Fibroblast of lung (primary cell): ENCODE data around the gene LAPTM5. TPM values are rescaled to one million over a fixed set of nuclear protein-coding genes. Genes with fewer than 3 reads are reported as not detected.

Source experiments
- DNase-seq, 2 donors: peaks; one replicate each; pipeline versions ENCODE4 v3.0.0 to v3.0.0-alpha.2; 2010; ENCODE audit warnings: low read depth in 2 of 2
- H2AFZ ChIP-seq: 2 replicates; pipeline ENCODE4 v1.5.1; 2012; ENCODE audit warnings: low read length, control low read depth, inconsistent platforms
- H3K27ac ChIP-seq: 2 replicates; pipeline ENCODE4 v1.5.1; 2011; ENCODE audit warnings: low read length, control low read depth; ENCODE audit not compliant: insufficient read depth
- H3K27me3 ChIP-seq: 2 replicates; pipeline ENCODE4 v1.5.1; 2011; ENCODE audit warnings: mild to moderate bottlenecking, low read length; ENCODE audit not compliant: control insufficient read depth, insufficient read depth
- H3K36me3 ChIP-seq: 2 replicates; pipeline ENCODE4 v1.5.1; 2011; ENCODE audit warnings: low read length; ENCODE audit not compliant: control insufficient read depth, insufficient read depth
- H3K4me1 ChIP-seq: 2 replicates; pipeline ENCODE4 v1.5.1; 2011; ENCODE audit warnings: low read length; ENCODE audit not compliant: control insufficient read depth, insufficient read depth; ENCODE audit errors: extremely low read depth
- H3K4me2 ChIP-seq: 2 replicates; pipeline ENCODE4 v1.5.1; 2011; ENCODE audit warnings: low read length, control low read depth; ENCODE audit not compliant: insufficient read depth; ENCODE audit errors: extremely low read depth
- H3K4me3 ChIP-seq, 4 experiments: fragments of 200-600 bp in 1 of 4; sonication (generic) in 1 of 4; replicated peaks in 1 of 4; 2 replicates each; pipeline ENCODE4 v1.5.1; 2011 to 2016; ENCODE audit warnings: low read length in 4 of 4, low read depth in 3 of 4, mild to moderate bottlenecking in 3 of 4, control low read depth in 2 of 4, inconsistent platforms in 1 of 4, mixed read lengths in 1 of 4; ENCODE audit not compliant: insufficient read depth in 1 of 4; ENCODE audit errors: control extremely low read depth in 1 of 4
- H3K79me2 ChIP-seq: 2 replicates; pipeline ENCODE4 v1.5.1; 2012; ENCODE audit warnings: mild to moderate bottlenecking, low read length, inconsistent platforms; ENCODE audit not compliant: control insufficient read depth, insufficient read depth
- H3K9ac ChIP-seq: 2 replicates; pipeline ENCODE4 v1.5.1; 2011; ENCODE audit warnings: mild to moderate bottlenecking, low read length, control low read depth; ENCODE audit not compliant: insufficient read depth
- H3K9me3 ChIP-seq: 2 replicates; pipeline ENCODE4 v1.5.1; 2012; ENCODE audit warnings: low read depth, low read length; ENCODE audit not compliant: control insufficient read depth, insufficient read depth
- H4K20me1 ChIP-seq: 2 replicates; pipeline ENCODE4 v1.5.1; 2011; ENCODE audit warnings: low read length; ENCODE audit not compliant: control insufficient read depth, insufficient read depth; ENCODE audit errors: extremely low read depth
- EZH2 ChIP-seq: IDR thresholded peaks from 2 replicates; pipeline ENCODE4 v1.5.1; 2012; ENCODE audit warnings: low read length, control low read depth, mild to moderate bottlenecking; ENCODE audit errors: missing control alignments
- polyA plus RNA-seq, 2 donors: library from polyadenylated mRNA; depleted of rRNA in 1 of 2; stranded (reverse) in 1 of 2; unstranded in 1 of 2; fragments of >200 nt; gene quantifications; 2 replicates each; pipeline ENCODE4 v1.2.1, GENCODE V29; 2011 to 2012; ENCODE audit warnings: missing spikeins in 1 of 2
- total RNA-seq: library from RNA; depleted of rRNA; stranded (reverse); fragments of >200 nt; gene quantifications from 2 replicates; pipeline ENCODE4 v1.2.1, GENCODE V29; 2014
- TF ChIP-seq, protein P1 (sequence below), 2 donors: IDR thresholded peaks in 1 of 2; conservative IDR thresholded peaks in 1 of 2; 1 replicate in 1 of 2; 2 replicates in 1 of 2; pipeline ENCODE4 v1.5.1; 2011 to 2012; ENCODE audit warnings: low read length in 2 of 2, control low read depth in 1 of 2, inconsistent platforms in 1 of 2, low read depth in 1 of 2, mild to moderate bottlenecking in 1 of 2

Gene LAPTM5
- total and polyA plus RNA-seq, 2 donors (not counting 1 experiment from before 2014, with no cell fraction given), result under 0.01 to 0.32 TPM

DNA sequence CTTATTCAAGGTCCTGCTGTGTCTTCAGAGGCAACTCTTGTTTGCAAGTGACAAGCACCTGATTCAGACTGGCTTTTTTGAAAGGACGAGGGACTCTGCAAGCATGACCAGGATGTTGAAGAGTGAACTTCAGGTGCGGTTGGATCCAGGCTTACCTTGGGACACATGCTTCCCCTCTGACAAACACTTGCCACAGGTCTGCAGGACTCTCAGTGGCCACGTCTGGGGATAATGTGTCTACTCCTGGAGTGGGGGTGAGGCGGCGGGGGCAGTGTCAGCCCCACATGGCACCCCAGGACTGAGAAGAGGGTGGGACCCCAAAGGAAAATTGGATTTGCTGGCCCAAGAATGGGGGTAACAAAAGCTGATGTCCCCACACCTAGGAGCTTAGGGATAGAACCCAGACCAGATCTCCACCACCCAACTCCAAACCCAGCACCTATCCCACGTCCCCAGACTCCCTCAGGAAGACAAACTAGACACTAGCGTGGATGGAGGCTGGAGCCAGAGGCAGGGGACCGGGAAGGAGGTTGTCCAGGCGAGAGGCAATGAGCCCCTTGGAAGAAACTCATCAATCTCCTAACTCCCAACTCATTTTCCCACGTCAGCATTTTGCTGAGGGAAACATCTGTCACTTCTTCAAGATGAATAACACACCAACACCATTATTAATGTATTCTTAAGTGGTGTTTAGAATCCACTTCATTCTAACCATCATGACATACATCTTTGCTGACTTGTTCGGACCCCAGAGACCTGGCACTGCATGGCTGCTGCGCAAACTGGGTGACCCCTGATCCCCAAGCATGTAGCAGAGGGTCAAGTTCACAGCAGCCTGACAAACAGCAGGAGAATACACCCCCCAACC, 32.0 kb upstream of the LAPTM5 start:
- DNase-seq, result no peak
- H4K20me1 ChIP-seq, result no peaks in the 10 kb centered on the region
- H3K9me3 ChIP-seq, result no peaks in the 10 kb centered on the region
- no peak overlapping the region for H3K4me2 ChIP-seq
- no peak overlapping the region for H3K9ac ChIP-seq
- H3K36me3 ChIP-seq, result no peaks in the 10 kb centered on the region
- no peaks in the 10 kb centered on the region for H3K79me2 ChIP-seq
- peaks cover 18% of the 10 kb centered on the region for H3K27me3 ChIP-seq
- no peak overlapping the region for H2AFZ ChIP-seq
- H3K27ac ChIP-seq, result no peak overlapping the region
- no peak overlapping the region for H3K4me3 ChIP-seq
- TF ChIP-seq, protein P1, sequence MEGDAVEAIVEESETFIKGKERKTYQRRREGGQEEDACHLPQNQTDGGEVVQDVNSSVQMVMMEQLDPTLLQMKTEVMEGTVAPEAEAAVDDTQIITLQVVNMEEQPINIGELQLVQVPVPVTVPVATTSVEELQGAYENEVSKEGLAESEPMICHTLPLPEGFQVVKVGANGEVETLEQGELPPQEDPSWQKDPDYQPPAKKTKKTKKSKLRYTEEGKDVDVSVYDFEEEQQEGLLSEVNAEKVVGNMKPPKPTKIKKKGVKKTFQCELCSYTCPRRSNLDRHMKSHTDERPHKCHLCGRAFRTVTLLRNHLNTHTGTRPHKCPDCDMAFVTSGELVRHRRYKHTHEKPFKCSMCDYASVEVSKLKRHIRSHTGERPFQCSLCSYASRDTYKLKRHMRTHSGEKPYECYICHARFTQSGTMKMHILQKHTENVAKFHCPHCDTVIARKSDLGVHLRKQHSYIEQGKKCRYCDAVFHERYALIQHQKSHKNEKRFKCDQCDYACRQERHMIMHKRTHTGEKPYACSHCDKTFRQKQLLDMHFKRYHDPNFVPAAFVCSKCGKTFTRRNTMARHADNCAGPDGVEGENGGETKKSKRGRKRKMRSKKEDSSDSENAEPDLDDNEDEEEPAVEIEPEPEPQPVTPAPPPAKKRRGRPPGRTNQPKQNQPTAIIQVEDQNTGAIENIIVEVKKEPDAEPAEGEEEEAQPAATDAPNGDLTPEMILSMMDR (conservative IDR thresholded peaks at IDR 0.05 in 1 of 2, IDR thresholded peaks at IDR 0.05 in 1 of 2; ENCODE audit: low read depth in 1 of 2, low read length in 2 of 2), result no peak
- H3K4me1 ChIP-seq, result no peaks in the 10 kb centered on the region

DNA sequence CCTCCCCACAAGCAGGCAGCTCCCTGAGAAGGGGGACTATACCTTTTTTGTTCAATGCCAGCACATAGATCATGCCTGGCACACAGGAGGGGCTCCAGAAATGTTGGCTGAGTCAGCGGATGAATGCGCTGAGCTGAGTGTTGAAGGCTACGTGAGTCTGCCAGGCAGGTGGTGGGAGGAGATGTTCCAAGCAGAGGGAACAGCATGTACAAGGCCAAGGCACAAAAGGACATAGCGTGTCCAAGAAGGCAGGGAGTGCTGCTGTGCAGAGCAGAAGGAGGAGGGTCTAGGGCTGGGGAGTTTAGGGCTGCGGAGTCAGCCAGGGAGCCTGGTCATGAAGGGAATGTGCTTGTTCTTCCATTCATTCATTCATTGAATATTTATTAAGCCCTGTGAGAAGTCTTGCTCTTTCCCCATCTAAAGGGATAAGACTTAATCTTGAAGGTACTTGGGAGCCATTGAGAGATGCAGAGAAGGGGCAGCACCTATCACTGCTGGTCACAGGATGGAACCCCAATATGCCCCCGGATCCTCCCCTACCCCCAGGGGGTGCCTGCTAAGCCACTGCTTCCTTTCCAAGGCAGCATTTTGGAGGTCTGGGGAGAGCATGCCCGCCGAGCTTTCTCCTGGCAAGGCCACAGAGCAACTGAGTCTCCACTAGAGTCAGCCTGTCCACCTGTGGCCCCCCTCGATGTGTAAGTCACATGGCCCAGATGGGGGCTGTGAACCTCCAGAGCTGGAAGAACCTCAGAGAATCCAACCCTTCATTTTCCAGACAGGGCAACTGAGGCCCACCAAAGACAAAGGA, 31.2 kb upstream of the LAPTM5 start:
- H3K4me1 ChIP-seq, result no peaks in the 10 kb centered on the region
- H3K27me3 ChIP-seq, result peaks cover 18% of the 10 kb centered on the region
- H3K4me2 ChIP-seq, result no peak overlapping the region
- no peaks in the 10 kb centered on the region for H3K36me3 ChIP-seq
- H3K9ac ChIP-seq, result no peak overlapping the region
- no peak for TF ChIP-seq EZH2
- TF ChIP-seq, protein P1 (conservative IDR thresholded peaks at IDR 0.05 in 1 of 2, IDR thresholded peaks at IDR 0.05 in 1 of 2; ENCODE audit: low read depth in 1 of 2, low read length in 2 of 2), result no peak
- no peak overlapping the region for H3K4me3 ChIP-seq
- H2AFZ ChIP-seq, result no peak overlapping the region
- no peaks in the 10 kb centered on the region for H4K20me1 ChIP-seq
- no peaks in the 10 kb centered on the region for H3K9me3 ChIP-seq
- DNase-seq, result no peak
- no peak overlapping the region for H3K27ac ChIP-seq
- no peaks in the 10 kb centered on the region for H3K79me2 ChIP-seq

GRCh38 chr1:30787856-30788495, 30.4 kb upstream of the LAPTM5 start:
- no peak overlapping the region for H2AFZ ChIP-seq
- no peaks in the 10 kb centered on the region for H4K20me1 ChIP-seq
- no peak overlapping the region for H3K9ac ChIP-seq
- H3K79me2 ChIP-seq, result no peaks in the 10 kb centered on the region
- H3K27ac ChIP-seq, result no peak overlapping the region
- H3K4me1 ChIP-seq, result no peaks in the 10 kb centered on the region
- peaks cover 18% of the 10 kb centered on the region for H3K27me3 ChIP-seq
- no peaks in the 10 kb centered on the region for H3K9me3 ChIP-seq
- H3K36me3 ChIP-seq, result no peaks in the 10 kb centered on the region
- no peak overlapping the region for H3K4me2 ChIP-seq
- no peak for DNase-seq
- H3K4me3 ChIP-seq, result no peak overlapping the region
- TF ChIP-seq, protein P1 (conservative IDR thresholded peaks at IDR 0.05 in 1 of 2, IDR thresholded peaks at IDR 0.05 in 1 of 2; ENCODE audit: low read depth in 1 of 2, low read length in 2 of 2), result no peak
- TF ChIP-seq EZH2, result no peak
